ENCODE data around the gene OASL.

OASL gene

GRCh38 chr12:120970310-120970709, 68.7 kb downstream of the OASL start:
- no peak overlapping the region for H3K4me3 Mint-ChIP-seq
- no peaks in the 10 kb centered on the region for H3K27me3 Mint-ChIP-seq
- no peak overlapping the region for H3K27ac Mint-ChIP-seq
- H3K9me3 Mint-ChIP-seq = no peaks in the 10 kb centered on the region
- peaks cover 10% of the 10 kb centered on the region for H3K4me1 Mint-ChIP-seq (ENCODE audit: low read depth)
- intact Hi-C loops (cut with micrococcal nuclease) = loop anchor here (10.0 kb wide), 1 partner anchor 246 kb away; the partner anchor contains the start of gene ACADS
- no peaks in the 10 kb centered on the region for H3K36me3 Mint-ChIP-seq (ENCODE audit: low read depth)

All from dendritic cell treated with granulocyte-macrophage colony-stimulating factor and Interleukin-4, amounts not matched to agents 40 ng/mL and 50 ng/mL, for 4 days (primary cell).